Fibroblast of upper back skin (primary cell): Measurements from ENCODE around the gene TSNAX.
A peak's percentile ranks its signal among the peaks of the same experiment; 100 is the strongest.

ENCODE experiments used
- DNase-seq: peaks from one replicate; pipeline ENCODE4 v3.0.0-alpha.2; 2013

The TSNAX gene

DNA sequence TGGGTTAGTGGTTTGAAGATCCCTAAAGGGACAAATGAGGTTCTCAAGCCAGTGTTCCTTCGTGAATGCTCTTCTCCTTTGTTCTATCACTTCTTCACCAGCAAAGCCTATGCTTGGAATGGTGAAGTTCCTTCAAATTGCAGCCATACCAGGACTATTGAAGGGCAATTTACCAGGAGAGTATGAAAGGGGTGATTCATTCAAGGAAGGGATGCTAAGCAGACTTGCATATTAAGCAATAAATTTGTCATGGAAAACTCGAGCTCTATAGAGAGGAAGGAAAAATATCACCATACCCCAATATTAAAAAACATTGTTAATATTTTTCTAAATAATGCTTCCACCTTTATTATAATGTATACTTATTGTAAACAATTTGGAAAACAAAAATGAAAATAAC lies 9.3 kb upstream of the TSNAX start:
- DNase-seq: peak; percentile 21

DNA sequence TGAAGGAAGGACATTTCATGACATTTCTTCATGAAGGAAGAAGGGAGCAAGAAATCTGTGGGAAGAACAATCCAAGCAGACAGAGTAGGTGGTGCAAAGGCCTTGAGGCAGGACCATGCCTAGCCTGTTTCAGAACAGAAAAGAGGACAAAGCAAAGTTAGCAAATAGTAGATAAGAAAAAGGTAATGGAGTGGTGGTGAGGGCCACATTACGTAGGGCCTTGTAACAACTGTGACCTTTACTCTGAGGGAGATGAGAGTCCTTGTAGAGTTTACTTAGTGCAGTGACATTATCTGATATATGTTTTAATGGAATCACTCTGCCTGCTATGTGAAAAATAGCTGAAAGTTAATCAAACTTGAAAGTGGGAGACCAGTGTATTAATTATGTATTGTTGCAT lies 6.4 kb upstream of the TSNAX start:
- no peak for DNase-seq

DNA sequence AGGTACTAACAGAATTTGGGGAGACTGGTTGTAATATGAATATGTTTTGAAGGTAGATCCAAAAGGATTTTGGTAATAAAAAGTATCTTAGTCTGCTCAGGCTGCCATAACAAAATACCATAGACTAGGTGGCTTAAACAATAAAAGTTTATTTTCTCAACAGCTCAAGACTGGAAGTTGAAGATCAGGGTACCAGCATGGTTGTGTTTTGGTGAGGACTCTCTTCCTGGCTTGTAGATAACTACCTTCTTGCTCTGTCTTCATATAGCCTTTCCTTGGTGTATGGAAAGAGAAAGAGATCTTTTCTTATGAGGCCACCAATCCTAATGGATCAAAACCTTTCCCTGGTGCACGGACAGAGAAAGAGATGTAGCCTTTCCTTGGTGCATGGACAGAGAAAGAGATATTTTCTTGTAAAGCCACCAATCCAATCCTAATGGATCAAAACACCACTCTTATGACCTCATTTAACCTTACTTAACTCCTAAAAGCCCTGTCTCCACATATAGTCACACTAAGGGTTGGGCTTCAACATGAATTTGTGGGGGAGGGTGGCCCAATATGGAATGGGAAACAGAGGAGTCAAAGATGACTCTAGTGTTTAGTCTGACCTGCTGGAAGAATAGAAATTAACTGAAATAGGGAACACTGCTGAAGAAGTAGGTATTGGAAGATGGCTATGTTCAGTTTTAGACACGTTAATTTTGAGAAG lies 5.4 kb upstream of the TSNAX start:
- no peak for DNase-seq

DNA sequence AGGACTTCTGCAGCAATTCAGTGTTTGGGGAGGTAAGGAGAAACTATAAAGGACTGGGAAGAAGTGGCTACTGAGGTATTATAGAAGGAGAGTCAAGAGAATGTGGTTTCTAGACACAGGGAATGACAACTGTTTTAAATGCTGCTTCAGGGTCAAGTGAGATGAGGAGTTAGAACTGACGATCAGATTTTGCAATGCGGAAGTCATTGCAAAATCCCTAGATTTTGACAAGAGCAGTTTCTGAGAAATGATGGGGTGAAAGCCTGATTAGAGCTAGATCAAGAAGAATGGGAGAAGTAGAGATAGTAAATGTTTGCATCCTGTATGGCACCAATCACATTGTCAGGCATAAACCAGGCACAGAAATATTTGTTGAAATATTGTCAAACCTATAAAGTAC lies 4.7 kb upstream of the TSNAX start:
- no peak for DNase-seq

DNA sequence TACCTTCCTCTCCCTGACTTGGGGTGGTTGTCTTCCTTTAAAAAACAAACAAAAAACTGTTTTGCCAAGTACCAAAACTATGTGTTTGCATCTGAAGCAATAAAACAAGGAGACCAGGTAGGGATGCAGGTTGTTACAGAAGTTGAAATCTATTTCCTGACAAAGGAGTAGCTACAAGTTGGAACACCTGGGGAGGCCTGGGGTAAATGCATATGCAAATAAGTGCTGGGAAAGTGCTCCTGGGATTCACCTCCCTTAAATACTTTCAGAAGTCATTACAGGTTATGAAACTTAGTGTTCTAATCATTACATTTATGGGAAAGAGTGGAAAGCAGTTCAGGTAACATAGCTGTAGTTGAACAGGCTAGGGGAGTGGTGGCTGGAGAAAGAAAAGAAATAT lies 1.9 kb upstream of the TSNAX start:
- no peak for DNase-seq

DNA sequence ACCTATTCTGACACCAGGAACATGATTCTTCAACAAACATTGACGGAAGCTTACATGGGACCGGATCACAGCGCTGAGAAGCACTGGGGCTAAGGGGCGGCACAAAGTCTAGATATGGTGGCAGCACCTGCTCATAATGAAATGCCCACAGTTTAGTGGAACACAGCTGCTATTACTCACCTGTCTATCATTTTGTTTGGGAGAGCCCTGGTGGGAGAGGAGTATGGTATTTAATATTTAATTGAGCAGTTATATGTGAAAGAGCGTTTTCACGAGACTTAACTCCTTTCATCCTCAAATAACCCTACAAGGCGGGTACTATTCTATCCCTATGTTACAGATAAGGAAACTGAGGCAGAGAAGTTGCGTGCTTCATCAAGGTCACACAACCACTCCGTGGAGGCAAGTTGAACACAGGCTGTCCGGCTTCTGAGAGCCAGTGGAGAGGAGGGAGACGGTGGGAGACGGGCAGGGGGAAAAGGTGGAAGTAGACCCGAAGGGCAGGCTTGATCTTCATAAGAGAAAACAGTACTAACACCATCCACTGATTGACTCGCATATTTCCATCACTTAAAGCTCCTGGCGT lies 790 bp upstream of the TSNAX start:
- DNase-seq: no peak

DNA sequence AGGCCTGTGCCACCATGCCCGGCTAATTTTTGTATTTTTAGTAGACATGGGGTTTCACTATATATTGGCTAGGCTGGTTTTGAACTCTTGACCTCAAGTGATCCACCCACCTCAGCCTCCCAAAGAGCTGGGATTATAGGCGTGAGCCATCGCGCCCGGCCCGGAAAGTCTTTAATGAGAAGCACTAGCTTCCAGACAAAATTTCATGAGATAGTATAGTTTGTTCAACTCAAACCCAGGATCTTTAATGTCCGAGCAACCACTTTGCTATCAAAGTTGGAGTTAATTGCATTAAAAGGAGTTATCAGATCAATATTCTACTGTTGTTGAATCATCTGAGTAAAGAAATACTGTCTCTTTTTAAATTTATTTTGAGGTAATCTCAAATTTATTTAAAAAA lies 4.8 kb downstream of the TSNAX start:
- no peak for DNase-seq

DNA sequence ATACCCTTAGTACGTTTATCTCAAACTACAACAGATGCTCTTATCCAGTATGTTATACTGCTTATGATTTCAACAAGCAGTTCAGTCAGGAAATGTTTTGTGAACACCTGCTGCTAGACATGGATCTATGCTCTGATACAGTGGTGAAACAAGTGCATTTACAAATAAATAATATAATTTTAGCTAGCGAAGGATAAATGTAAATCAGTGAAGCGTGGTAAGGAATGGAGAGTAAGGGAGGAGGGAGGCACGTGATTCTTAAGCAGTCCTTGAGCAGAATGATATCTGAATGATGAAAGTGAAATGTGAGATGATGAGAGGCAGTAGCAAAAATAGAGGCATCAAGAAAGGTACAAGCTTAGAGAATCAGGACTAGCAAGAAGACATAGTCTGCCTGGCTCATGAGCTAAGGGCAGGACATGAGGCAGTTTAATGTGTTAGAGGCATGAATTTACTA lies 6.3 kb downstream of the TSNAX start:
- no peak for DNase-seq

DNA sequence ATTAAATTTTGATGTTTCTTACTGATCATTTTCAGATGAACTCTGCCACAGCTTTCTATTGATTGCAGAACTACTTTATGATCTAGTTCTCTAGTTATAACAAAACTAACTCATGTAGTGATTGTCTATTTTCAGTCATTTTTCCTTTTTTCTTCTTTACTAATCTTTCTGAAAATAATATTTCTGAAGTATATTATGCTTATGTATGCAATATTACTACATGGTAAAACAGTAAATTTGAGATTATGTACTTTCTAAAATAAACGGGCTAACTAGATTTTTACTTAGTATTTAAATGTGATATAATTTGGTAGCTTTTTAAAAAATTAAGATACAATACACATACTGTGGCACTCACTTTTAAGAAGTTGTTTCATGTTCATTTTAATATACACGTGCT lies 7.6 kb downstream of the TSNAX start:
- no peak for DNase-seq

DNA sequence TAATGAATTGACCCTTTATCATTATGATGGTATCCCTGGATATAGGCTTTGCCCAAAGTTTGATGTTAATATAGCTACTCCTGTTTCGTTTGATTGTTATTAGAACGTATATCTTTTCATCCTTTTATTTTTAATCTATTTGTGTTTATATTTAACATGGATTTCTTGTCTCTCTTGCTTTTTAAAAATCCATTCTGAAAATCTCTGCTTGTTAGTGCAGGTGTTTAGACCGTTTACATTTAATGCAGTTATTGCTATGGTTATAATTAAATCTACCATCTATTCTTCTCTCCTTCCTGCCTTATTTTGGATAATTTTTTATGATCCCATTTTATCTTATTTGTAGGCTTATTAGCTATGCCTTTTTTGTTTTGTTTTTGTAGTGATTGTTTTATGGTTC lies 12.4 kb downstream of the TSNAX start:
- DNase-seq: no peak

DNA sequence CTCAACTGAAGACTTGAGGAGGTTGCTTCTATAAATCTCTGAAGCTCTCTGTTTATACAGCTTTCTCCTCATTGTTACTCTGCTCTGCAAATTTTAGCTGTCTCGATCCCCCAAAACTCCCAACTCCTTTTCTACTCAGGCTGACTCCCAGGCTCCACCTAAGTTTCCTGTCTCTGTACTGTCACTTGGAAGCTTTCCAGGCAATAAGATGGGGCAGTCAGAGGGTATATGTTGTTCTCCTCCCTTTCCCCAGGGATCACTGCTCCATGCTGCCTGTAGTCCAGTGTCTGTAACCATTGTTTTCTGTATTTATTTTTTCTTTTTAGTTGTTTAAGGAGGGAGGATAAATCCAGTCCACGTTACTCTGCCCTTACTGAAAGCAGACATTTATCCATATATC lies 13.4 kb downstream of the TSNAX start:
- DNase-seq: no peak

DNA sequence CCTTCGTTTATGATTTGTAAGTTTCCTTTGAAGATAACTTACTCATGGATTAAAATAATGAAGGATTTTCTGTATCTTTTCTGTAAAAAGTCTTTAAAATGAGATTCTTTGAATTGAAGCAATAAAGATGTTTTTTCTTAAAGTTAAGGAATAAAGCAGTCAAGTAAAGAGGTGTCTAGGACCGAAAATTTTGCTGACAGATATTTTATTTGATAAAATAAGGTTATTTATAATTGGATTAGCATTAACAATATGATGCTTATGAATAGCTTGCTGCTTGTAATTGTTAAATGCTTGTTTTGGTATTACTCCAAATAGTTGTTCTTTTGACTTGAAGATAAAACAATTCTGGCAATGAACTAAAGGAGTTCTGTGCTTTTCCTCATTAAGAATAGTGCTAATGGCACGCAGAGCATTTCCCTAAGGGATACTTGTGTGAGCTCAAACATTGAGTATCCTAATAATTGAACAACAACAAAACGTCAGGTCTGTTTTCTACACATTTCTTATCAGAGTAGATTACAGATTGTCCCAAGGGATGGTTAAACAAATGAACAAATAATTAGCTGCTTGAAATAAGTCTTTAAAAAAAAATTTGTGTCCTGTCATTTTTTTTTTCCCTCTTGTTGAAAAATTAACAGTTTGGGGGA lies 16.6 kb downstream of the TSNAX start:
- no peak for DNase-seq

DNA sequence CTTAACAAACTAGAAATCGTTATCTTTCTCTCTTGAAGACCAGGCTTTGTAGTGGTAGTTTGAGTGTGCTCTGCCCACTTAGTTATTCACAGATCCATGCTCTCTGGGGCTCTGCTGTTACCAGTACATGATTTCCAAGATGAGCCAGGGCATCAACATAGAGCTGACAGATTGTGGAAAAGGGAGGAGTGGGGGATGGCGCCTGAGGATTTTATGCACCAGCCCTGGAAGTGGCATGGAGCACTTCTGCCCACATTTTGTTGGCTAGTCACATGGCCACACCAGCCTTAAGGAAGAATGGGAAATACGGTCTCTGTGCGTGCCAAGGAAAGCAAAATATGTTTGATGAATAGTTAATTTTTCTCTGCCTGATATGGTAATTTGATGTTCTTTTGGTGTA lies 18.2 kb downstream of the TSNAX start:
- no peak for DNase-seq

DNA sequence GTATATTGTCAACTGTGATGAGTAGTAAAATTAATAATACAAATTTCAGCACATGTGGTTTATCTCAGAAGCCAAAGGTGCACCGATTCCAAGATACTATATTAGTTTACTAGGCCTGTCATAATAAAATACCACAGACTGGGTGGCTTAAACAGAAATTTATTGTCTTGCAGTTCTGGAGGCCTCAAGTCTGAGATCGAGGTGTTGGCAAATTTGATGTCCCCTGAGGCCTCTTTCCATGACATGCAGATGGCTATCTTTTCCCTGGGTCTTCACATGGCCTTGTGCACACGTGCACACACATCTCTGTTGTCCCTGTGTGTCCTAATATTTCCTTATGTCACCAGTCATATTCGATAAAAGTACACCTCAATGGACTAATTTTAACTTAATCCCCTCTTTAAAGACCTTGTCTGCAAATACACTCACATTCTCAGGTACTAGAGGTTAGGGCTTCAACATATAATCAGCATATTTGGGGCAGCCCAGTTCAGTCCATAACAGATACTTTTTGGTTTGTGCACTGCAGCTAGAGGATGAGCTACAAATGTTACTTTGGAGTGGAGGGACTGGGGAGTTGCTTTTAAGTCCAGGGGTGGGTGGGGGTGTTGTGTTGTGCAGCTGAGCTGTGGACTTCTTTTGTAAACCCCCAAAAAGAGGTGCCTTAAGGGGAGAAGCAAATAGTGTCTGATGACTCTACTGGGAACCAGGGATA lies 21.4 kb downstream of the TSNAX start:
- no peak for DNase-seq

DNA sequence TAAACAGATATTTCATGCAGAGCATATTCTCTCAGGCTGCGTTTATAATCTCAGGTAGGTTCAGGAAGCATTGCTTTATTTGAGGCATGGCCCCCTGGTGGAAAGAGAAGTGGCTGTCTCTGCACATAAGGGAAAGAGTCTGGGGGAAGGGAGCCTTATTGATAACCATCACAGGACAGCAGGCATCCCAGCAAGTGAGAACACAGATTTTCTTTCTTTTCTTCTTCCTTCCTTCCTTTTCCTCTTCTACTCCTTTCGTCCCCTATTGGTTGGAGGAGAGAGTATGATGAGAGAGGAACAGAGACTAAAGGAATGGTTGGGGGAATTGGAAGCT lies 21.9 kb downstream of the TSNAX start:
- peak; percentile 16 for DNase-seq

DNA sequence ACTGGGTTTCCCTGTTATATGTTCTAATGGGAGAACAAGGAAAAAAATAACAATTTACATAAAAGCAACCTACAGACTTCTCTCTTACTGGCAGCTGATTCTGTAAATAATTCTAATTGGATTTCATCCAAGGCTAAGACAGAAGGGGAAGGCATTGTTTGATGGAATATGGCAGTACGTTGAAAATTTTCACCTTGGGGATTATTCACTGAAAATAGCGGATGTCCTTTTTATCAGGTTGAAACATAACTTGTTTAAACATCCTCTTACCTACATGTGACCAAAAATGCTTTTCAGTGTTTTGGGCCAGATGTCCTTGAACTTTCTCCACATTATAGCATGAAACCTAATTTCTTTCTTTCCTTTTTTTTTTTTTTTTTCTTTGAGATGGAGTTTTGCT lies 24.9 kb downstream of the TSNAX start:
- DNase-seq: no peak

DNA sequence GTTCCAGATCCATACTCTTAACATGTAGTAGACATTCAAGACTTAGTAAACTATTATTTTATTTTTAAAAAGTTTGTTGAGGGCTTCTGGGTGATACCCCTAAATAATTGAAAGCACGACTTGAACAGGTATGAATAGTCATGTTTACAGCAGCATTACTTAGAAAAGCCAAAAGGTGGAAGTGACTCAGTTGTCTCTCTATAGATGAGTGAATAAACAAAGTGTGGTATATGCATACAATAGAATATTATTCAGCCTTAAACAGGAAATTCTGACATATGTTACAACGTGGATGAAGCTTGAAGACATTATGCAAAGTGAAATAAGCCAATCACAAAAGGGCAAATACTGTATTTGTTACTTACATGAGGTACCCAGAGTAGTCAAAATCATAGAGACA lies 26.5 kb downstream of the TSNAX start:
- DNase-seq: no peak

DNA sequence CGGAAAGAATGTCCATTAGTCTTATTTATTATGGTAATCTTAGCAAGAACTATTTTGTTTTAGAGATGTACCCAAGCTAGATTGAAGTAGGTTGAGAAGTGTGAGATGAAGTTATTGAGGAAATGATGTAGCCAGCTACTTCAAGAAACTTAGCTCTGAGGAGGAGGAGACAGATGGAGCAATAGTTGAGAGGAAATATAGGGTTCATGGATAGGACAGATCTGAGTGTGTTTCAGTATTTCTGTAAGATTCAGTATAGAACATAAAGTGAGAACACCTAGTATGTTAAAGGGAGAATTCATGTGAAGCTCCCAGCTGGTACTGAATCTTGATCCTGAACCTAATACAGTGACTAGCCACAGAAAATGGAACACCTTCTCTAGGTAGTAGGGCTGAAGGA lies 28.9 kb downstream of the TSNAX start:
- no peak for DNase-seq

DNA sequence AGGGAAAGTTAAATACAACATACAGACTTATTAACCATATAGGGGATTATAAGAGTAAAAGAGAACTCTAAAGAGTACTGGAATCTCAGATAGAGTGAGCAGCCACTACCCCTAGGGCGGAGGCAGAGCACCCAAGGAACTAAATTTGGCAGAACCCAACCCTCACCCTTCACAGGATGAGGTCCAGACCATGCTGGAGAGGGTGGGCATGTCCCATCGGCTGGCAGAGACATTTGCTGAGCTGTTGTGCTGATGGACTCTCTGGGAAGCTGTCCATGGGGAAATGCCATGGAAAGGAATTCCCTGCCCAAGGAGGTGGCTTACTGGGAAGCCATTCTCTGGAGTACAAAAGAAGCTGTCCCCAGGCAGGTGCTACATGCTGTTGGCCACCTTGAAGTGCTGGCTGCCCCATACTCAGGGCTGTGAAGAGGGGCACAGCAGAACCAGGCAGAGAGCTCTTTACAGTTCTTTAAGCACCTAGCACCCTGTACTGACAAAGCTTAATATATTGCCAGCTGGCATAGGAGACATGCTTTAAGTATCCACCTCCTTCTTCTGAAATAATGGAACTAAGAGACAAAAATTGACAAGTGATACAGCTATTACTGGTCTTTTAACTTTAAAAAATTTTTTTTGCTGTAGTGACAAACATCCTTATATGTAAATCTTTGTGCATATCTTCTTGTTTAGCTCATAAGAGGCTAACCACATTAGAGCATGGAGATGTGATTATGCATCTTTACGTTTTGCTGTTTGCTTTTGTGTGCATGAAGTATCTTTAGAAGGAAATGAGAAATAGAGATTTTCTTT lies 29.6 kb downstream of the TSNAX start:
- DNase-seq: peak; percentile 19

DNA sequence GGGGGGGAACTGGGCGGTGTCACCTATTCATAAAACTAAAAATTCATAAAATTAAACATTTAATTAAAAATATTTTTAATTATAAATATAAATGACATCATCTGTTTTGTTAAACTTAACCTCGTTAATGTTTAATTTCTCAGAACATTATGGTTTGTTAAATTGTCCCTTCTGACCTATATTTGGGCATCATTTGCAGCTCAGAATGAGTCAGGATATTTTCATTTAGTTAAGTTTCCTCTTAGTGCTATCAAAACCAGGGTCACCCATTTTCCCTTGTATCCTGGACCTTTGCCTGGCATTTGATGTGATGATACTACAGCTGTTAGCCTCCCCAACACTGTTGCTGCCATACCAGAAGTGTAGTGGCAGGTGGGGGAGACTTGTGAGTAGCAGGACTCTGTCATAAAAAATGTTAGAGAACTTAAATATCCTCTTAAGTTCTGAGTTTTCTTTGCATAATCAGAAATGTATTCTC lies 30.3 kb downstream of the TSNAX start:
- no peak for DNase-seq

DNA sequence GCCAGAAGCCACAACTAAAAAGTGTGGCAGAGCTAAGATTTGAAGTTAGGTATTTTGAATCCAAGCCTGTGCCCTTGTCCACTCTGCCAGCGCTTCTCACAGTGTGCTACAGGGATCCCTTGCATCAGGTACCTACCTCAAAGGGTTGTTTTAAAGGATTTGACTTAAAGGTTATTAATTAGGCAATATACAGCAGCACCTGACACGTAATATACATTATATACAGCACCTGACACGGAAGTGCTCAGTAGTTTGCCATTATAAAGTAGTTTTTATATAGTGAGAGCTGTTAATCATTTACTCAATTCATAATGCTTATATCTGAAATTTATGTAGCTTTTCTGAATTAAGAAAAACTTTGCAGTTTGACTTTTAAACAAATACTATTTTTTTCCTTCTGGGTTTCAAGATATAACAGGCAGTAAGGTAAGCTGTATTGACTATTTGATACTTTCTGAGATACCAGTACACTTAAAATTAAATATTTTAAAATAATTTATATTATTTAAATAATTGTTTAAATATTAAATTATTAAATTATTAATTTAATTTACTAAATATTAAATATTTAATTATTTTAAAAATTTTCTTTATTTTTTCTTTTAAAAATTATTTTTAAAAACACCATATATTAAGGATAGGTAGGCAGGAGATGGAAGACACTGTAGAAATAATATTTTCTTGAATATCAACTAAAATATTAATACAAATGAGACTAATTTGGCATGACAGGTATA lies 33.3 kb downstream of the TSNAX start:
- DNase-seq: no peak

DNA sequence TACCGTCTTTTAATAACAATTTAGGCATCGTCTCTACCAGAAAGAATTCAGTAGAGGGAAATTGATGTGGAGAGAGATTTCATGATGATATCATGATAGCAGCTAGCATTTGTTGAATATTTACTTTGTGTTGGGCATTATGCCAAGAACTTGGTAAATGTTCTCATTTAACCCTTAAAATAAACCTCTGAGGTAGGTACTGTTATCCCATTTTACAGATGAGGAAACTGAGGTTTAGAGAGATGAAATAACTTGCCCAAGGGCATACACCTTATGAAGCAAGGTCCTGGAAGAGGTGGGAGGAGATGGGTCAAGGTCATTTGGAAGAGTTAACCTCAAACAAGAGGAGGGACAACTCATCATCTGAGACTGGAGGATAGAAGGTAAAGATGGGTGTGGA lies 34.8 kb downstream of the TSNAX start:
- DNase-seq: no peak
